ENCODE measurements around the gene CUZD1. TPM values are rescaled to one million over a fixed set of nuclear protein-coding genes. Genes with fewer than 3 reads are reported as not detected.

The CUZD1 gene
- total RNA-seq, 1 experiment from 2014 or later, result 3.5 TPM

GRCh38 chr10:122855745-122856144, 10.1 kb upstream of the CUZD1 start (continued):
- TF ChIP-seq MLX (CRISPR knock-in tag; IDR thresholded peaks at IDR 0.05), result no peak

GRCh38 chr10:122854648-122855047, 9.0 kb upstream of the CUZD1 start:
- Mint-ChIP-seq H3K27me3 (ENCODE audit: low read depth) (no peaks in the 10 kb centered on the region), H3K27ac (no peak overlapping the region), H3K36me3 (peaks cover 32% of the 10 kb centered on the region), H3K4me3 (no peak overlapping the region), H3K9me3 (peaks cover 4% of the 10 kb centered on the region; the same call in 1 of the 2 replicates), H3K4me1 (peaks cover 38% of the 10 kb centered on the region)
- ChIA-PET CTCF (no interaction called here), POLR2A (no interaction called here)
- ATAC-seq (no peak), DNase-seq (ENCODE audit: low spot score) (no peak)
- no peak for TF ChIP-seq ZMAT4 (CRISPR knock-in tag; IDR thresholded peaks at IDR 0.05)
- no peak for TF ChIP-seq ATF3 (CRISPR knock-in tag; conservative IDR thresholded peaks at IDR 0.05)
- TF ChIP-seq MYBL2 (CRISPR knock-in tag; IDR thresholded peaks at IDR 0.05), result no peak
- TF ChIP-seq ZNF532 (CRISPR knock-in tag; IDR thresholded peaks at IDR 0.05; ENCODE audit: borderline replicate concordance), result no peak
- no peak for TF ChIP-seq AFF4 (CRISPR knock-in tag; IDR thresholded peaks at IDR 0.05; ENCODE audit: borderline replicate concordance)
- no peak for TF ChIP-seq IRF2 (CRISPR knock-in tag; IDR thresholded peaks at IDR 0.05; ENCODE audit: borderline replicate concordance, low read depth)
- no peak for TF ChIP-seq ZNF671 (CRISPR knock-in tag; IDR thresholded peaks at IDR 0.05)
- TF ChIP-seq MXD4 (CRISPR knock-in tag; IDR thresholded peaks at IDR 0.05; ENCODE audit: borderline replicate concordance), result no peak
- no peak for TF ChIP-seq ZNF219 (CRISPR knock-in tag; IDR thresholded peaks at IDR 0.05; ENCODE audit: borderline replicate concordance)
- TF ChIP-seq ZNF281 (CRISPR knock-in tag; IDR thresholded peaks at IDR 0.05), result no peak

Measured in WTC11 (cell line).